ENCODE data around the gene CACTIN.

Gene CACTIN

DNA sequence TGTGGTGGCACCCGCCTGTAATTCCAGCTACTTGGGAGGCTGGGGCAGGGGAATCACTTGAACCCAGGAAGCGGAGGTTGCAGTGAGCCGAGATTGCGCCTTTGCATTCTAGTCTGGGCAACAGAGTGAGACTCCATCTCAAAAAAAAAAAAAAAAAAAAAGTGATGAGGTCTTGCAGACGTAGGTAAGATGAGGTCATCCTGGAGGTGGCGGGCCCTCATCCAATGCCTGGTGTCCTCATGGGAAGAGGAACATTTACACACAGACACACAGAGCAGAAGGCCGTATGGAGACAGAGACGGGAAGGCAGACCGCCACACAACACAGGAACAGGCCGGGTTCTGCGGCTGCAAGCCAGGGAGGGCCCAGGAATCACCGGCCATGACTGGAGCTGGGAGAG, 4.4 kb downstream of the CACTIN start:
- Histone ChIP-seq H3K27ac (ENCODE audit: low read depth, low read length, poor library complexity, severe bottlenecking) (no peak overlapping the region), H3K36me3 (ENCODE audit: insufficient read depth, low read length) (peaks cover 15% of the 10 kb centered on the region), H3K9me2 (ENCODE audit: low read depth, low read length) (no peaks in the 10 kb centered on the region), H3K4me2 (ENCODE audit: low read length) (no peak overlapping the region), H3K9ac (ENCODE audit: low read length) (no peak overlapping the region), H3K79me2 (ENCODE audit: insufficient read depth, low read length) (peaks cover 16% of the 10 kb centered on the region), H3K4me1 (ENCODE audit: insufficient read depth, low read length, severe bottlenecking) (peaks cover 16% of the 10 kb centered on the region), H3K9me3 (ENCODE audit: low read length) (no peaks in the 10 kb centered on the region), H3F3A (ENCODE audit: insufficient read depth, low read length) (no peaks in the 10 kb centered on the region), H3K27me3 (ENCODE audit: insufficient read depth, low read length) (no peaks in the 10 kb centered on the region), H2AFZ (ENCODE audit: low read length) (no peak overlapping the region), H4K20me1 (ENCODE audit: insufficient read depth, low read length) (no peaks in the 10 kb centered on the region), H3K4me3 (ENCODE audit: low read depth, low read length, poor library complexity, severe bottlenecking) (no peak overlapping the region)
- TF ChIP-seq, protein P1, sequence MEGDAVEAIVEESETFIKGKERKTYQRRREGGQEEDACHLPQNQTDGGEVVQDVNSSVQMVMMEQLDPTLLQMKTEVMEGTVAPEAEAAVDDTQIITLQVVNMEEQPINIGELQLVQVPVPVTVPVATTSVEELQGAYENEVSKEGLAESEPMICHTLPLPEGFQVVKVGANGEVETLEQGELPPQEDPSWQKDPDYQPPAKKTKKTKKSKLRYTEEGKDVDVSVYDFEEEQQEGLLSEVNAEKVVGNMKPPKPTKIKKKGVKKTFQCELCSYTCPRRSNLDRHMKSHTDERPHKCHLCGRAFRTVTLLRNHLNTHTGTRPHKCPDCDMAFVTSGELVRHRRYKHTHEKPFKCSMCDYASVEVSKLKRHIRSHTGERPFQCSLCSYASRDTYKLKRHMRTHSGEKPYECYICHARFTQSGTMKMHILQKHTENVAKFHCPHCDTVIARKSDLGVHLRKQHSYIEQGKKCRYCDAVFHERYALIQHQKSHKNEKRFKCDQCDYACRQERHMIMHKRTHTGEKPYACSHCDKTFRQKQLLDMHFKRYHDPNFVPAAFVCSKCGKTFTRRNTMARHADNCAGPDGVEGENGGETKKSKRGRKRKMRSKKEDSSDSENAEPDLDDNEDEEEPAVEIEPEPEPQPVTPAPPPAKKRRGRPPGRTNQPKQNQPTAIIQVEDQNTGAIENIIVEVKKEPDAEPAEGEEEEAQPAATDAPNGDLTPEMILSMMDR (IDR thresholded peaks at IDR 0.05; ENCODE audit: low read length) = no peak

- TF ChIP-seq, protein P1 (IDR thresholded peaks at IDR 0.05; ENCODE audit: low read length) = no peak
- no peak for TF ChIP-seq EZH2 (IDR thresholded peaks at IDR 0.05; ENCODE audit: borderline replicate concordance, low read length)
- H3K9ac ChIP-seq (ENCODE audit: low read length) = no peak overlapping the region
- no peaks in the 10 kb centered on the region for H4K20me1 ChIP-seq (ENCODE audit: insufficient read depth, low read length)
- H2AFZ ChIP-seq (ENCODE audit: low read length) = no peak overlapping the region
- H3K4me1 ChIP-seq (ENCODE audit: insufficient read depth, low read length, severe bottlenecking) = peaks cover 14% of the 10 kb centered on the region
- H3K27ac ChIP-seq (ENCODE audit: low read depth, low read length, poor library complexity, severe bottlenecking) = no peak overlapping the region
- H3K27me3 ChIP-seq (ENCODE audit: insufficient read depth, low read length) = no peaks in the 10 kb centered on the region
- no peaks in the 10 kb centered on the region for H3K9me2 ChIP-seq (ENCODE audit: low read depth, low read length)
- H3F3A ChIP-seq (ENCODE audit: insufficient read depth, low read length) = no peaks in the 10 kb centered on the region
- peaks cover 15% of the 10 kb centered on the region for H3K36me3 ChIP-seq (ENCODE audit: insufficient read depth, low read length)
- H3K79me2 ChIP-seq (ENCODE audit: insufficient read depth, low read length) = peaks cover 16% of the 10 kb centered on the region
- no peaks in the 10 kb centered on the region for H3K9me3 ChIP-seq (ENCODE audit: low read length)
- H3K4me2 ChIP-seq (ENCODE audit: low read length) = no peak overlapping the region
- no peak overlapping the region for H3K4me3 ChIP-seq (ENCODE audit: low read depth, low read length, poor library complexity, severe bottlenecking)
These were observed 4.9 kb downstream of the CACTIN start for GRCh38 chr19:3621689-3622088.

DNA sequence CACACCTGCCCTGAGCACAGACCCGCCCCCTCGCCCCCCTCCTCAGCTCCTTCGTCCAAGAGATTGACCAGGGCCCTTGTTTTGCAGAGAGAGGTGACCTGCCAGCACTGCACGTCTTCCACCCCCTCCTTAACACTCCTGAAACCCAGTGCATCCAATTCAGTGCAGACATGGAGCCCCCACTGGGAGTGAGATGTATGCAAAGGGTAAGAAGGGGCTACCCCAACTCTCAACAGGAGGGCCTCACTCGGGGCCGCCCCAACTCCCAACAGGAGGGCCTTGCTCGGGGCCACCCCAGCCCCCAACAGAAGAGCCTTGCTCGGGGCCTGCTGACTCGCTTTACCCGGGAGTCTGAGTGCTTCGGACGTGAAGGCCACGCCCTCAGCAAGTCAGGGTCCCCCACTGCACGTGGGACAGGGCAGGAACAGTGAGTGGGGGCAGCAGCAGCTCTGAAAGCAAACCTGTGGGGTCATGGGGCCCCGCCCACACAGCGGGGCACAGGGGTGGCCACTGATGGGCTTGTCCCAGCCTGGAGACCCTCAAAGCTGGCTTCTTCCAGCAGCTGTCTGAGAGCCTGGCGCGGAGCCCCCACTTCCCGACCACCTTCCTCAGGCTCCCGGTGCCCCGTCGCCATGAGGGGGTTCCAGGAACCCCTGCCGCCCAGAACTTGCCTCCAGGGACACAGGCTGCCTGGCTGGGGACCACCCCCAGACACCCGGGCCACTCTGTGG, 5.6 kb downstream of the CACTIN start:
- Histone ChIP-seq H2AFZ (ENCODE audit: low read length) (no peak overlapping the region), H3K27me3 (ENCODE audit: insufficient read depth, low read length) (no peaks in the 10 kb centered on the region), H3K9me3 (ENCODE audit: low read length) (no peaks in the 10 kb centered on the region), H3K4me1 (ENCODE audit: insufficient read depth, low read length, severe bottlenecking) (peaks cover 13% of the 10 kb centered on the region), H3K4me2 (ENCODE audit: low read length) (no peak overlapping the region), H4K20me1 (ENCODE audit: insufficient read depth, low read length) (no peaks in the 10 kb centered on the region), H3F3A (ENCODE audit: insufficient read depth, low read length) (no peaks in the 10 kb centered on the region), H3K9me2 (ENCODE audit: low read depth, low read length) (no peaks in the 10 kb centered on the region), H3K9ac (ENCODE audit: low read length) (no peak overlapping the region), H3K36me3 (ENCODE audit: insufficient read depth, low read length) (peaks cover 15% of the 10 kb centered on the region), H3K4me3 (ENCODE audit: low read depth, low read length, poor library complexity, severe bottlenecking) (no peak overlapping the region), H3K79me2 (ENCODE audit: insufficient read depth, low read length) (peaks cover 13% of the 10 kb centered on the region), H3K27ac (ENCODE audit: low read depth, low read length, poor library complexity, severe bottlenecking) (no peak overlapping the region)
- TF ChIP-seq, protein P1 (IDR thresholded peaks at IDR 0.05; ENCODE audit: low read length) = no peak
- no peak for TF ChIP-seq EZH2 (IDR thresholded peaks at IDR 0.05; ENCODE audit: borderline replicate concordance, low read length)

Data from OCI-LY1 (cell line).